Measurements from ENCODE around the gene RPL22.

- TF ChIP-seq CTCF (IDR thresholded peaks at IDR 0.05) (no peak), POLR2A (IDR thresholded peaks at IDR 0.05) (no peak), POLR2AphosphoS5 (IDR thresholded peaks at IDR 0.05) (no peak)
Measured at GRCh38 chr1:6247651-6248050, 48.3 kb upstream of the RPL22 start.
